Osteoblast (primary cell): ENCODE results near the gene IRF8. TPM values are rescaled to one million over a fixed set of nuclear protein-coding genes. Genes with fewer than 3 reads are reported as not detected.

Experiments
- DNase-seq: peaks from one replicate; pipeline ENCODE4 v3.0.0; 2011; ENCODE audit warnings: low spot score, mixed read lengths; ENCODE audit not compliant: insufficient read length; ENCODE audit errors: missing footprints
- H2AFZ ChIP-seq: 2 replicates; pipeline ENCODE4 v1.6.0; 2011; ENCODE audit warnings: mild to moderate bottlenecking, low read length
- H3K27ac ChIP-seq: 2 replicates; pipeline ENCODE4 v1.5.1; 2011; ENCODE audit warnings: mild to moderate bottlenecking, low read depth, low read length, moderate library complexity
- H3K27me3 ChIP-seq: 2 replicates; pipeline ENCODE4 v1.6.0; 2012; ENCODE audit warnings: mild to moderate bottlenecking, control low read depth, inconsistent platforms, low read length, moderate library complexity; ENCODE audit not compliant: insufficient read depth
- H3K36me3 ChIP-seq: 2 replicates; pipeline ENCODE4 v1.5.1; 2011; ENCODE audit warnings: mild to moderate bottlenecking, low read length, control low read depth, moderate library complexity; ENCODE audit not compliant: insufficient read depth
- H3K4me1 ChIP-seq: 2 replicates; pipeline ENCODE4 v1.5.1; 2011; ENCODE audit warnings: mild to moderate bottlenecking, low read length, control low read depth, moderate library complexity; ENCODE audit not compliant: insufficient read depth
- H3K4me2 ChIP-seq: 2 replicates; pipeline ENCODE4 v1.6.0; 2011; ENCODE audit warnings: mild to moderate bottlenecking, low read length; ENCODE audit not compliant: insufficient read depth
- H3K4me3 ChIP-seq: fragments of 200-600 bp; sonication (generic); 3 replicates; pipeline ENCODE4 v1.5.1; 2012; ENCODE audit warnings: mild to moderate bottlenecking, low read length, inconsistent platforms; ENCODE audit not compliant: insufficient read depth
- H3K79me2 ChIP-seq: 2 replicates; pipeline ENCODE4 v1.6.0; 2012; ENCODE audit warnings: mild to moderate bottlenecking, low read length, control low read depth, inconsistent platforms; ENCODE audit not compliant: insufficient read depth
- H3K9me3 ChIP-seq: 2 replicates; pipeline ENCODE4 v1.5.1; 2011; ENCODE audit warnings: low read depth, low read length, control low read depth
- H4K20me1 ChIP-seq: 2 replicates; pipeline ENCODE4 v1.6.0; 2012; ENCODE audit warnings: mild to moderate bottlenecking, low read length, control low read depth; ENCODE audit not compliant: insufficient read depth
- total RNA-seq: library from RNA; depleted of rRNA; stranded (reverse); fragments of >200 nt; gene quantifications from 2 replicates; pipeline ENCODE4 v1.2.3, GENCODE V29; 2012
- TF ChIP-seq, protein P1 (sequence below): IDR thresholded peaks from 2 replicates; pipeline ENCODE4 v1.5.1; 2011; ENCODE audit warnings: mild to moderate bottlenecking, low read depth, low read length, moderate library complexity; ENCODE audit errors: extremely low read depth

The IRF8 gene
- total RNA-seq, 1 donor = 0.36 TPM

DNA sequence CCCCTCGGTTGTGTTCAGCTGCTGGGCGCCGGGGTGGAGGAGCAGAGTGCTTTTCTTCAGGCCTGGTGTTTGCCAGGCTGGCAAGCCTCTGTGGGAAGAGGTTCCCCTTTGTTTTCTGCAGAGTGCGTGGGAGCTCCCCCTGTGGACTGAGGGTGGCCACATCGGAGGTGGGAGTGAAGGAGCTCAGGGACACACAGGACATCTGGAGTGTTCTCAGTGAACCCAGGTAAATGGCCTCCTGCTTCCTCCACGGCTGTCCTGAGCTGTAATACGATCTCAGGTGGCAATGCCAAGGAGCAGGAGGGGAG, 39.2 kb upstream of the IRF8 start:
- Histone ChIP-seq H3K4me1 (no peaks in the 10 kb centered on the region), H3K27me3 (no peaks in the 10 kb centered on the region), H3K36me3 (no peaks in the 10 kb centered on the region), H3K4me3 (no peak overlapping the region), H4K20me1 (no peaks in the 10 kb centered on the region), H3K27ac (no peak overlapping the region), H3K4me2 (no peak overlapping the region), H3K79me2 (no peaks in the 10 kb centered on the region), H3K9me3 (no peaks in the 10 kb centered on the region), H2AFZ (no peak overlapping the region)
- no peak for DNase-seq
- TF ChIP-seq, protein P1, sequence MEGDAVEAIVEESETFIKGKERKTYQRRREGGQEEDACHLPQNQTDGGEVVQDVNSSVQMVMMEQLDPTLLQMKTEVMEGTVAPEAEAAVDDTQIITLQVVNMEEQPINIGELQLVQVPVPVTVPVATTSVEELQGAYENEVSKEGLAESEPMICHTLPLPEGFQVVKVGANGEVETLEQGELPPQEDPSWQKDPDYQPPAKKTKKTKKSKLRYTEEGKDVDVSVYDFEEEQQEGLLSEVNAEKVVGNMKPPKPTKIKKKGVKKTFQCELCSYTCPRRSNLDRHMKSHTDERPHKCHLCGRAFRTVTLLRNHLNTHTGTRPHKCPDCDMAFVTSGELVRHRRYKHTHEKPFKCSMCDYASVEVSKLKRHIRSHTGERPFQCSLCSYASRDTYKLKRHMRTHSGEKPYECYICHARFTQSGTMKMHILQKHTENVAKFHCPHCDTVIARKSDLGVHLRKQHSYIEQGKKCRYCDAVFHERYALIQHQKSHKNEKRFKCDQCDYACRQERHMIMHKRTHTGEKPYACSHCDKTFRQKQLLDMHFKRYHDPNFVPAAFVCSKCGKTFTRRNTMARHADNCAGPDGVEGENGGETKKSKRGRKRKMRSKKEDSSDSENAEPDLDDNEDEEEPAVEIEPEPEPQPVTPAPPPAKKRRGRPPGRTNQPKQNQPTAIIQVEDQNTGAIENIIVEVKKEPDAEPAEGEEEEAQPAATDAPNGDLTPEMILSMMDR = no peak

- no peaks in the 10 kb centered on the region for H3K4me1 ChIP-seq
- DNase-seq = no peak
- TF ChIP-seq, protein P1 = no peak
Measured at GRCh38 chr16:85860413-85861094, 38.4 kb upstream of the IRF8 start.

GRCh38 chr16:85861095-85861825, 37.7 kb upstream of the IRF8 start:
- H3K4me2 ChIP-seq = no peak overlapping the region
- H3K79me2 ChIP-seq = no peaks in the 10 kb centered on the region
- no peak overlapping the region for H2AFZ ChIP-seq
- H3K4me3 ChIP-seq = no peak overlapping the region
- no peaks in the 10 kb centered on the region for H4K20me1 ChIP-seq
- no peaks in the 10 kb centered on the region for H3K9me3 ChIP-seq
- no peaks in the 10 kb centered on the region for H3K4me1 ChIP-seq
- no peaks in the 10 kb centered on the region for H3K36me3 ChIP-seq
- DNase-seq = peak; percentile 64
- TF ChIP-seq, protein P1 = no peak
- H3K27ac ChIP-seq = no peak overlapping the region
- H3K27me3 ChIP-seq = no peaks in the 10 kb centered on the region

More at GRCh38 chr16:85860413-85861094, 38.4 kb upstream of the IRF8 start:
- Histone ChIP-seq H3K27ac (no peak overlapping the region), H3K4me2 (no peak overlapping the region), H3K4me3 (no peak overlapping the region), H3K9me3 (no peaks in the 10 kb centered on the region), H3K27me3 (no peaks in the 10 kb centered on the region), H3K79me2 (no peaks in the 10 kb centered on the region), H2AFZ (no peak overlapping the region), H4K20me1 (no peaks in the 10 kb centered on the region), H3K36me3 (no peaks in the 10 kb centered on the region)

- H3K27ac ChIP-seq = no peak overlapping the region
- H4K20me1 ChIP-seq = no peaks in the 10 kb centered on the region
- H2AFZ ChIP-seq = no peak overlapping the region
- H3K36me3 ChIP-seq = no peaks in the 10 kb centered on the region
- H3K9me3 ChIP-seq = no peaks in the 10 kb centered on the region
- H3K4me2 ChIP-seq = no peak overlapping the region
- H3K27me3 ChIP-seq = no peaks in the 10 kb centered on the region
- DNase-seq = no peak
- TF ChIP-seq, protein P1 = no peak
- no peaks in the 10 kb centered on the region for H3K79me2 ChIP-seq
- H3K4me1 ChIP-seq = no peaks in the 10 kb centered on the region
- H3K4me3 ChIP-seq = no peak overlapping the region
Measured at GRCh38 chr16:85862476-85863383, 36.2 kb upstream of the IRF8 start.
